HG03457 (cell line): Measurements from ENCODE around the gene CACNB3.

Experiments used
- ATAC-seq: cut with Tn5 transposase; IDR thresholded peaks from one replicate; pipeline ENCODE4 v1.9.1; 2021; ENCODE audit warnings: moderate number of reproducible peaks; ENCODE audit not compliant: unreplicated experiment

CACNB3 gene

GRCh38 chr12:48817873-48818830 is at the start of gene CACNB3:
Gene CACNB3, plus strand, starts transcription at chr12:48818496. Its CDS starts 434 bp downstream, at chr12:48818930.
- no peak for ATAC-seq

- no peak for ATAC-seq
These were observed 49.6 kb upstream of the CACNB3 start for GRCh38 chr12:48768736-48769135.

- ATAC-seq: no peak
These were observed 47.5 kb upstream of the CACNB3 start for GRCh38 chr12:48770756-48771155.

- ATAC-seq: no peak
These were observed 46.6 kb upstream of the CACNB3 start for GRCh38 chr12:48771588-48772112.

- ATAC-seq: no peak
These were observed 44.6 kb upstream of the CACNB3 start for GRCh38 chr12:48773686-48774085.

- no peak for ATAC-seq
These were observed 43.8 kb upstream of the CACNB3 start for GRCh38 chr12:48774516-48774915.

- ATAC-seq: no peak
These were observed 43.0 kb upstream of the CACNB3 start for GRCh38 chr12:48775299-48775698.

GRCh38 chr12:48775991-48776649 is 42.2 kb upstream of the CACNB3 start:
- ATAC-seq: no peak

GRCh38 chr12:48776956-48777355 is 41.3 kb upstream of the CACNB3 start:
- ATAC-seq: no peak

- no peak for ATAC-seq
These were observed 40.5 kb upstream of the CACNB3 start for GRCh38 chr12:48777501-48778400.

GRCh38 chr12:48779869-48780268 is 38.4 kb upstream of the CACNB3 start:
- no peak for ATAC-seq

GRCh38 chr12:48780381-48781025 is 37.8 kb upstream of the CACNB3 start:
- no peak for ATAC-seq

- ATAC-seq: no peak
These were observed 36.4 kb upstream of the CACNB3 start for GRCh38 chr12:48781750-48782456.

GRCh38 chr12:48782457-48783395 is 35.6 kb upstream of the CACNB3 start:
- ATAC-seq: no peak

- ATAC-seq: no peak
These were observed 34.9 kb upstream of the CACNB3 start for GRCh38 chr12:48783432-48783831.

- ATAC-seq: no peak
These were observed 31.4 kb upstream of the CACNB3 start for GRCh38 chr12:48786591-48787544.

GRCh38 chr12:48787791-48788523 is 30.3 kb upstream of the CACNB3 start:
- no peak for ATAC-seq
